Measurements from ENCODE around the gene PAM16.

Gene PAM16

GRCh38 chr16:4317532-4318450 lies 33.3 kb downstream of the PAM16 start:
- DNase-seq: no peak

- no peak for DNase-seq
Measured at GRCh38 chr16:4316864-4317531, 34.1 kb downstream of the PAM16 start.

GRCh38 chr16:4316108-4316863 lies 34.8 kb downstream of the PAM16 start:
- DNase-seq: no peak

DNA sequence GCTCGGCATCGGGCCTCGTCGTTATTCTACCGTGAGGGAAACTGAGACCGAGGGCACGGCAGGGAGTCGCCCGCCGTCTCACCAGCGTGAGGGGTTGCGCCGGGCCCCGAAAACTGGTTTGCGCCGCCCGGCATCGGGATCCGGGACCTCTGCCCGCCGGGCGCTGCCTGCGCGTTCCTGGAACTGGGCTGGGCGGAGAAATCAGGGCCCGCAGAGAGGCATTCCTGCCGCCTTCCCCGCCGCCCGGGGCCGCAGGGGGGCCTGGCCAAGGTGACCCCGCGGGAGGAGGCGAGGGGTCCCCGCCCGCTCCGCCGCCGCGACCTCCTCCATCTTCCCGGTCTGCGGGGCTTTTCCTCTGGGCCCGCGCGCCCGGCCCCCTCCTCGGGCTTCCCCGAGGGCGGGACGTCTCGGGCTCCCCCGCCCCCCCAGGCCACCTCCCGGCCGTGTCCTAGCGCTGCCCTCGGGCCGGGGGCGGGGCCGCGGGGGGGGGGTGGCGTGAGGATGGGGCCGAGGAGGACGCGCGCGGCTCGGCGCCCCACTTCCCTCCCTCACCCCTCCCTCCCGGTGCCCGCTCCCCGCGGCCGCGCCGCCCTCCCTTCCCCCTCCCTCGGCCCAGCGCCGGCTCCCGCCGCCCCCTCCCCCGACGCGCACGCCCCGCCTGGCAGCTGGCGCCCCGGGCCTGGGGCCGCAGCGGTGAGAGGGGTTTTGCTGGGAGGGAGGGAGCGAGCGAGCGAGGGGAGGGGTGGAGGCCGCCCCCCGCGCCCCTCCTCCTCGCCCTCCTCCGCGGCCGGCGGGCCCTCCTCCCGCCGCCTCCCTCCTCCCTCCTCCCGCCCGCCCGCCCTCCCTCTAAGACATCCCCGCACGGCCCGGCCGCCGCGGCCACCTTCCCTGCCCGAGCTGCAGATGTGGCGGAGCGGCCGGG lies 35.7 kb downstream of the PAM16 start, which contains the start of gene GLIS2:
Gene GLIS2, plus strand, starts transcription at position 882 of the 922 bp plus-strand sequence. CDS start 16,214 bp downstream, outside the sequence.
- peak; percentile 79 for DNase-seq

DNA sequence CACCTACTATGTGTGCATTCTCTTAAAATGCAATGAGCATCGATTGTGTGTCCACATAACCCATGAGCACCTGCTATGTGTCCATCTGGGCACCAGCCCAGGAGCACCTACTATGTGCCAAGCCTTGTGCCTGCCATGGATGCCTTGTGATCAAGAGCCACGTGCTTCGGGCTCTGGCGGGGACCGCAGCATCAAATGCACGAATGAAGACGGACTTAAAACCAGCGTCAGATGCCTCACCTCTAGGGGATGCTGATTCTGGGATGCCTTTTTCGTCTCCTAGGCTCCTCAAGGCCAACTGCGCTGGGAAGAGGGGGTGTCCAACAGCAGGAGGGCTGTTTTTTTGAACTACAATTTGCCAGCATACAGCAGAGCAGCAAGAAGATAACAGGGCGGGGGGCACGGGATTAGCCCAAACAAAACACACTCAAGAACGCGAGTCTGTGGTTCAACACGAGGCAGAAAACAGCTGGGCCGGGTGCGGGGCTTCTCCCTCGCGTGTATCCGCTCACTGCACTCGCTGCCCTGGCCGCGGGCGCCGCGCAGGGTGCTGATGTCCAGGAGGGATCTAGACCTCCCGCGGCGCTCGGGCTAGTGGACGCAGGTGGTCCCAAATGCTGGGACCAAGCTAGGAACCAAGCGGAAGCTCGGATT lies 36.5 kb downstream of the PAM16 start:
- DNase-seq: no peak

- DNase-seq: peak; percentile 72
Measured at GRCh38 chr16:4313563-4314531, 37.3 kb downstream of the PAM16 start.

- peak; percentile 85 for DNase-seq
Measured at GRCh38 chr16:4309833-4310266, 41.3 kb downstream of the PAM16 start.

DNA sequence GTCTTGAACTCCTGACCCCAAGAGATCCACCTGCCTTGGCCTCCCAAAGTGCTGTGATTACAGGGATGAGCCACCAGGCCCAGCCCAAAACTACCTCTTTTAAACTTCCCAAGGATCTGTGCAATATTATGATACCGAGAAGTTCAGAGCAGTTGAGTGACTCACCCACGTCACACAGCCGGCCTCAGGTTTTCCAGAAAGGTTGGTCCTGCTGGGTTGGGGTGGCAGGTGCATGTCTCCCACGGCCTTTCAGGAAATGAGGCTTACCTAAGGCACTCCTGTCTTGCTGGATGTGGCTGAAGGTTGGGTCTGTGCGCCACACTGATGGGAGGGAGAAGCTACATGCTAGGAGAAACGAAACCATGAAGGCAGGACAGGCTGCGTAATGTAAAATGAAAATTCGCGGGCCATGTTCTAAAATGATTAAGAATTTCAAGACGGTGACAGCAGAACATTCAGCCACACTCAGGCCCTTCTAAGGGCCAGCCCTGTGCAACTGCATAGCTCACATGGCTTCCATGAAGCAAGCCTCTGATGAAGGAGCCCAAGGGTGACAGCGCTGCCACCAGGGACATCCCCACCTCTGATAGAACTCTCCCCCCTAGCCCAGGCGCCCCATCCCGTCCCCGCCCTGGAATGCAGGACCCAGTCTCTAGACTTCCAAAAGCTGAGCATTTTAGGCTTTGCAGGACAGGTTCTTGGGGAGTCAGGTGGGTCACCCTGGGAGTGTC lies 41.9 kb downstream of the PAM16 start:
- no peak for DNase-seq

- DNase-seq: peak; percentile 83
Measured at GRCh38 chr16:4307215-4308037, 43.7 kb downstream of the PAM16 start.

DNA sequence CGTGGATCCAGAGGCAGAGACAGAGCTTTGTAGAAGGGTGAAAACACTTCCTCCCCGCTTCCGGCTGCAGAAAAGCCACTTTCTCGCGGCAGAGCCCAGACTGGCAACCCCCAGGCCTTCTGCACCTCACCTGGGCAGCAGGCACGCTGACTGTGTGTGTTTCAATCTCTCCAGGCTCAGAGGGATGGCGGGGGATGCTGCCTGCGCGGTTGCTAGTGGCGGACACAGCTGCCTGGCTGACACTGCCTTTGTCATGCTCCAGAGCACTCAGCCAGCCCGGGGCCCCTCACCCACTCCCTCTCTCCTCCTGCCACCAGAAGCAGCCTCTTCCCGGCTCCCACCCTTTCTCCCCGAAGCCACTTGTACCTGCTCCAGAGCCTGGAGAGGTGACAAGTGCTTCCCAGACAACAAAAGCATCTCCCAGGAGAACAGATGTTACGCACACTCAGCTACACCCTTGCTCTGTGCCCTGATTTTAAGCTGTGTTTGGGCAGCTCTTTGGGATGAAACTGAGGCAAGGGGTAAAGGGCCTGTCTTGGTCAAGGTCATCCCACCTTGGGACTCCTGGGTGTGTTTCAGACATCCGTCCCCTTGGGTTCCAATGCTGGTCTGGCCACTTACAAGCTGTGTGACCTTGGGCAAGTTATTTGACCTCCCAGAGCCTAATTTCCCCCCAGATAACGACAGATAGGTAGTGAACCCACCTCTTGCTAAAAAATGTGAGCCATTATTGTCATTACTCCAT lies 44.5 kb downstream of the PAM16 start:
- no peak for DNase-seq

- no peak for DNase-seq
Measured at GRCh38 chr16:4303973-4304372, 47.1 kb downstream of the PAM16 start.

DNA sequence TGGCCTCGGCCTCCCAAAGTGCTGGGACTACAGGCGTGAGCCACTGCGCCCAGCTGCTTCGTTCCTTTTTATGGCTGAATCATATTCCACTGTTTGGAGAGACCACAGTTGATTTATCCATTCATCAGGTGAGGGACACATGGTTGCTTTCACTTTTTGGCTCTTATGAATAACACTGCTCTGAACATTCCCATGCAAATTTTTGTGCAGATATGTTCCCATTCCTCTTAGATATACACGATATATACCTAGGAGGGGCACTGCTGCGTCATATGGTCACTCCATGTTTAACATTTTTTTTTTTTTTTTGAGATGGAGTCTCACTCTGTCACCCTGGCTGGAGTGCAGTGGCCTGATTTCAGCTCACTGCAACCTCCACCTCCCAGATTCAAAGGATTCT lies 49.2 kb downstream of the PAM16 start:
- no peak for DNase-seq

GRCh38 chr16:4301177-4301576 lies 49.9 kb downstream of the PAM16 start:
- DNase-seq: no peak

GRCh38 chr16:4298761-4299522 lies 52.2 kb downstream of the PAM16 start:
- DNase-seq: peak; percentile 78

DNA sequence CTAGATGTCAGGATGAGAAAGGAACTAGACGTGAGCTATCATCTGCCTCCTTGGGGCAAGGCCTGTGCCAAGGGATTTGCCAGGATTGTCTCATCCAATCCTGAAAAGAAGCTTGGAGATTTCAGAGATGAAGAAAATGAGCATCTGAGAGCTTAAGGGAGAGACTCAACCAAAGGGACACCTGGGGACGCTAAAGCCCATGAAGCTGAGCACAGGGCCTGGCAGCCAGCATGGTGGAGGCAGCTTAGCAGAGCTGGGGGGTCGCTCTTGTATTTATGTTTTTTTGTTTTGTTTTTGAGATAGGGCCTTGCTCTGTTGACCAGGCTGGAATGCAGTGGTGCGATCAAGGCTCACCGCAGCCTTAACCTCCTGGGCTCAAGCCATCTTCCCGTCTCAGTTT lies 53.6 kb downstream of the PAM16 start:
- no peak for DNase-seq

DNA sequence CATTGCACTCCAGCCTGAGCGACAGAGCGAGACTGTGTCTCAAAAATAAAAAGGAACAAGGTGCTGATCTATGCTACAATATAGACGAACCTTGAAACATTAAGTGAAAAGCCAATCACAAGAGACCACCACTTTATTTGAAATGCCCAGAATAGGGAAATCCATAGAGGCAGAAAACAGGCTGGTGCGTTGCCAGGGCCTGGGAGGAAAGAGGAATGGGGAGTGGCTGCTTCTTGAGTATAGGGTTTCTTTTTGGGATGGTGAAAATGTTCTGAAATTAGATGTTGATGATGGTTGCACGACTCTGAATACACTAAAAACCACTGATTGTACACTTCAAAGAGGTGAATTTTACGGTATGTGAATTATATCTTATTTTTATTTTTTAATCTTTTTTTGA lies 55.5 kb downstream of the PAM16 start:
- no peak for DNase-seq

- no peak for DNase-seq
Measured at GRCh38 chr16:4293822-4294457, 57.2 kb downstream of the PAM16 start.

Data from 8988T (cell line).